ENCODE results near the gene VAV1. TPM values are rescaled to one million over a fixed set of nuclear protein-coding genes. Genes with fewer than 3 reads are reported as not detected.
"Not testable (repeated sequence)": the region's sequence is repeated elsewhere in the genome, so short reads cannot be mapped to it uniquely, and the experiment has no call there.

Gene VAV1
- total and polyA plus RNA-seq, 7 experiments from 2014 or later = 26.2 to 132 (median 97.2) TPM

DNA sequence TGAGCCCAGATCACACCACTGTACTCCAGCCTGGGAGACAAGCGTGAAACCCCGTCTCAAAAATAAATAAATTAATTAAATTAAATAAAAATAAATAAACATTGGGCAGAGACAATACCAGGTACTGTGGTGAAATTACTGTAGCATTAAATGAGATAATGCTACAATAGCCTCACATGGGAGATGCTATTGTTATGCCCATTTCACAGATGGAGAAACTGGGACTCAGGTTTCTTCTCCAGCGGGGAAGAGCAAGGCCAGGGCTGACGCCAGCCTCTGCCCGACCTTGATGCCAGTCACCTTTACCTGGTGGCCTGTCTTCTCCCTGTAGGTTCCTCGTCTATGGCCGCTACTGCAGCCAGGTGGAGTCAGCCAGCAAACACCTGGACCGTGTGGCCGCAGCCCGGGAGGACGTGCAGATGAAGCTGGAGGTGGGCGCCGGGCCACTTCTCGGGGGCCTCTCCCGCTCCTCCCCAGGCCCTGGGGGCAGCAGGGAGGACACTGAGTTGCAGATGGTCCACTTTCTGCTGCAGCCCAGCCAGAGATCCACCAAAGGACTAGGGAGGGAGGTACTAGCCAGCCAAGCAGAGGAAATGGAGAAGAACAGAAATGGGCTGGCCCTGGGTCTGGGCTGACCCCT lies 53.9 kb downstream of the VAV1 start:
- intact Hi-C loops (cut with micrococcal nuclease) = loop anchor here in 1 of 2 donors (10.0 kb wide), 1 partner anchor 62 kb away; the partner anchor contains the start of gene SH2D3A
- Mint-ChIP-seq H3K9me3 (peaks cover 0 to 6% (median 0%) of the 10 kb centered on the region in 11 donors), H3K27ac (peak overlapping the region in 1 of 9 donors; percentile 18), H3K27me3 (no peaks in the 10 kb centered on the region), H3K4me3 (no peak overlapping the region), H3K4me1 (peaks cover 4 to 16% (median 9%) of the 10 kb centered on the region in 7 donors), H3K36me3 (peaks cover 9 to 56% (median 33%) of the 10 kb centered on the region in 5 donors)
- ATAC-seq = no peak
- peaks cover 39 to 89% (median 41%) of the 10 kb centered on the region in 3 experiments for H3K36me3 ChIP-seq (ENCODE audit: control insufficient read depth in 2 of 3, insufficient read depth in 3 of 3, low read length in 3 of 3)
- H3K4me3 ChIP-seq (ENCODE audit: low read length) = no peak overlapping the region
- no peak for DNase-seq
- no peaks in the 10 kb centered on the region for H3K9me3 ChIP-seq (ENCODE audit: control insufficient read depth in 2 of 3, low read length in 3 of 3)
- POLR2A ChIA-PET = interaction anchor here (0.6 to 0.7 kb wide), 2 partner anchors 100 to 1823 kb away, joined by 3 read pairs; no protein-coding TSS in a partner anchor
- CTCF ChIA-PET = interaction anchor here (1.0 kb wide), 1 partner anchor 195 kb away, joined by 12 read pairs; no protein-coding TSS in a partner anchor
- H3K27me3 ChIP-seq (ENCODE audit: control insufficient read depth in 2 of 2, insufficient read depth in 2 of 2, low read length in 2 of 2) = no peaks in the 10 kb centered on the region
- H3K4me1 ChIP-seq (ENCODE audit: control insufficient read depth in 2 of 2, insufficient read depth in 2 of 2, low read length in 2 of 2) = no peaks in the 10 kb centered on the region
- peak overlapping the region; percentile 2 for H3K27ac ChIP-seq (ENCODE audit: low read depth, low read length)

DNA sequence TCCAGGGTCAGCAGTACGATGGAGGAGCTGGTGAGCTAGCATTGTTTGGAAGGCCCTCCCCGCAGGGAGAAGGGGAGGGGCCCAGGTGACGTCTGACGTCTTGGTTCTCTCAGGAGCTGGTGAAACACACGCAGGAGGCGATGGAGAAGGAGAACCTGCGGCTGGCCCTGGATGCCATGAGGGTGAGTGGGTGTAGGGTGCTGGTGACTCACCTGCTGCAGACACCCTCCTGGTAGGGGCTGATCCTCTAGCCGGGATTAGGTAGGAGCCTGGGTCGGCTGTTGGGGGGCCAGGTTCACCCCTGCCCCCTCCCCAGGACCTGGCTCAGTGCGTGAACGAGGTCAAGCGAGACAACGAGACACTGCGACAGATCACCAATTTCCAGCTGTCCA lies 55.8 kb downstream of the VAV1 start:
- no peak for DNase-seq
- H3K36me3 ChIP-seq (ENCODE audit: control insufficient read depth in 2 of 3, insufficient read depth in 3 of 3, low read length in 3 of 3) = peaks cover 41 to 96% (median 48%) of the 10 kb centered on the region in 3 experiments
- ChIA-PET CTCF (interaction anchor here (0.8 kb wide), 1 partner anchor 10 kb away, joined by 3 read pairs; no protein-coding TSS in a partner anchor), POLR2A (no interaction called here)
- H3K9me3 ChIP-seq (ENCODE audit: control insufficient read depth in 2 of 3, low read length in 3 of 3) = no peaks in the 10 kb centered on the region
- H3K4me3 Mint-ChIP-seq = no peak overlapping the region
- peaks cover 0 to 6% (median 0%) of the 10 kb centered on the region in 11 donors for H3K9me3 Mint-ChIP-seq
- H3K27ac ChIP-seq (ENCODE audit: low read depth, low read length) = no peak overlapping the region
- H3K4me3 ChIP-seq (ENCODE audit: low read length) = no peak overlapping the region
- H3K27ac Mint-ChIP-seq = peak overlapping the region in 3 of 9 donors; percentile 36 to 59 (median 38)
- H3K27me3 Mint-ChIP-seq = no peaks in the 10 kb centered on the region
- intact Hi-C loops (cut with micrococcal nuclease) = loop anchor here (2.0 to 10.0 kb wide), 2 partner anchors 62 to 64 kb away; partner anchors contain the start of gene SH2D3A (in 2 of the 2)
- H3K4me1 ChIP-seq (ENCODE audit: control insufficient read depth in 2 of 2, insufficient read depth in 2 of 2, low read length in 2 of 2) = no peaks in the 10 kb centered on the region
- H3K27me3 ChIP-seq (ENCODE audit: control insufficient read depth in 2 of 2, insufficient read depth in 2 of 2, low read length in 2 of 2) = no peaks in the 10 kb centered on the region
- H3K4me1 Mint-ChIP-seq = peaks cover 4 to 19% (median 9%) of the 10 kb centered on the region in 7 donors
- peaks cover 17 to 65% (median 39%) of the 10 kb centered on the region in 5 donors for H3K36me3 Mint-ChIP-seq
- ATAC-seq = no peak

DNA sequence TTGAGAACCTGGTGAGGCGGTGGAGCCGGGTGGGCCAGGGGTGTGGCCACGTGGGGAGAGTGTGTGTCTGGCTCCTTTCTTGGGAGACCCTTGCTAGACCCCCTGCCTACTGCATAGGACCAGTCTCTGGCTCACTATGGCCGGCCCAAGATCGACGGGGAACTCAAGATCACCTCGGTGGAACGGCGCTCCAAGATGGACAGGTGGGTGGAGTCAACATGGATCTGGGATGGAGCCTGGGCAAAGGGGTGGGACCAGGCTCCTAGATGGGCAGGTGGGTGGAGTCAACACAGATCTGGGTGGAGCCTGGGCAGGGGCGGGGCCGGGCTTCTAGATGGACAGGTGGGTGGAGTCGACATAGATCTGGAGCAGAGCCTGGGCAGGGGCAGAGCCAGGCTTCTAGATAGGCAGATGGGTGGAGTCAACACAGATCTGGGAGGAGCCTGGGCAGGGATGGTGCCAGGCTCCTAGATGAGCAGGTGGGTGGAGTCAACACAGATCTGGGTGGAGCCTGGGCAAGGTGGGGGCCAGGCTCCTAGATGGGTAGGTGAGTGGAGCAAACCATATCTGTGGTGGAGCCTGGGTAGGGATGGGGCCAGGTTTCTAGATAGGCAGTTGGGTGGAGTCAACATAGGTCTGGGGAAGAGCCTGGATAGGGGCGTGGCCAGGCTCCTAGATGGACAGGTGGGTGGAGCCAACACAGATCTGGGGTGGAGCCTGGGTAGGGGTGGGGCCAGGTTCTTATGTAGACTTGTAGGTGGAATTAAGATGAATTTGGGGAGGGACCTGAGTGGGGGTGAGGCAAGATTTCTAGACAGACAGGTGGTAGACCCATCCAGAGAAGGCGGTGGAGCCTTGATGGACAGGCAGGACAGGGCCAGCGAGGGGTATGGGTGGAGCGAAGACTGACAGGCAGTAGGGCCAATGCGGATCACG lies 56.5 kb downstream of the VAV1 start:
- intact Hi-C loops (cut with micrococcal nuclease) = loop anchor here (2.0 to 10.0 kb wide), 2 partner anchors 62 to 64 kb away; partner anchors contain the start of gene SH2D3A (in 2 of the 2)
- H3K4me3 Mint-ChIP-seq = no peak overlapping the region
- Histone ChIP-seq H3K27me3 (ENCODE audit: control insufficient read depth in 2 of 2, insufficient read depth in 2 of 2, low read length in 2 of 2) (no peaks in the 10 kb centered on the region), H3K36me3 (ENCODE audit: control insufficient read depth in 2 of 3, insufficient read depth in 3 of 3, low read length in 3 of 3) (peaks cover 35 to 97% (median 50%) of the 10 kb centered on the region in 3 experiments), H3K4me1 (ENCODE audit: control insufficient read depth in 2 of 2, insufficient read depth in 2 of 2, low read length in 2 of 2) (no peaks in the 10 kb centered on the region), H3K4me3 (ENCODE audit: low read length) (no peak overlapping the region), H3K27ac (ENCODE audit: low read depth, low read length) (no peak overlapping the region), H3K9me3 (ENCODE audit: control insufficient read depth in 2 of 3, low read length in 3 of 3) (no peaks in the 10 kb centered on the region)
- no peaks in the 10 kb centered on the region for H3K27me3 Mint-ChIP-seq
- H3K9me3 Mint-ChIP-seq = peaks cover 0 to 6% (median 0%) of the 10 kb centered on the region in 11 donors
- H3K4me1 Mint-ChIP-seq = peaks cover 4 to 19% (median 9%) of the 10 kb centered on the region in 7 donors
- peaks cover 22 to 65% (median 41%) of the 10 kb centered on the region in 5 donors for H3K36me3 Mint-ChIP-seq
- ChIA-PET POLR2A (no interaction called here), CTCF (no interaction called here)
- ATAC-seq (peak; percentile 79), DNase-seq (peak in 6 of 9 donors; percentile 13 to 38 (median 16))
- peak overlapping the region; percentile 54 to 92 (median 81) for H3K27ac Mint-ChIP-seq

GRCh38 chr19:6829829-6830228 lies 57.3 kb downstream of the VAV1 start:
- H3K9me3 Mint-ChIP-seq = not testable (repeated sequence)

DNA sequence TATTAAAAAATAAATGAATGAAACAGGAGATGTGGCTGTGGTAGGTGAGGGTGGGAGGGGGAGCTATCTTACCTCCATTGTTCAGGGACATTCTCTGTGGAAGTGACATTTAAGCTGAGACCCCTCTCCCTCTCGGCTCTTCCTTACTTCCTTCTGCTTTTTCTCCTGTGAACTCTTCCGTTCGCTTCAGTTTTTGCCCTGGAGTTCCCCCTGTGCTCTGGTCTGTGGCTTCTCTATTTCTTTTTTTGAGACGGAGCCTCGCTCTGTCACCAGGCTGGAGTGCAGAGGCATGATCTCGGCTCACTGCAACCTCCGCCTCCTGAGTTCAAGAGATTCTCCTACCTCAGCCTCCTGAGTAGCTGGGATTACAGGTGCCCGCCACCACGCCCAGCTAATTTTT lies 58.6 kb downstream of the VAV1 start:
- Mint-ChIP-seq H3K27ac (peak overlapping the region in 3 of 9 donors; percentile 16 to 82 (median 25)), H3K36me3 (peaks cover 18 to 56% (median 32%) of the 10 kb centered on the region in 5 donors), H3K4me1 (peaks cover 4 to 17% (median 10%) of the 10 kb centered on the region in 7 donors)
- H3K36me3 ChIP-seq (ENCODE audit: control insufficient read depth in 2 of 3, insufficient read depth in 3 of 3, low read length in 3 of 3) = peaks cover 18 to 88% (median 48%) of the 10 kb centered on the region in 3 experiments
- ATAC-seq = peak; percentile 52
- H3K27ac ChIP-seq (ENCODE audit: low read depth, low read length); H3K9me3 Mint-ChIP-seq; intact Hi-C loops (cut with micrococcal nuclease); DNase-seq; H3K27me3 ChIP-seq (ENCODE audit: control insufficient read depth in 2 of 2, insufficient read depth in 2 of 2, low read length in 2 of 2); H3K4me1 ChIP-seq (ENCODE audit: control insufficient read depth in 2 of 2, insufficient read depth in 2 of 2, low read length in 2 of 2); H3K9me3 ChIP-seq (ENCODE audit: control insufficient read depth in 2 of 3, low read length in 3 of 3); H3K27me3 Mint-ChIP-seq; H3K4me3 Mint-ChIP-seq; H3K4me3 ChIP-seq (ENCODE audit: low read length): not testable (repeated sequence)
- POLR2A ChIA-PET = interaction anchor here (0.5 kb wide), 1 partner anchor 40 kb away, joined by 3 read pairs; no protein-coding TSS in a partner anchor
- CTCF ChIA-PET = interaction anchor here (0.6 kb wide), 1 partner anchor 8 kb away, joined by 7 read pairs; no protein-coding TSS in a partner anchor

More at GRCh38 chr19:6829829-6830228, 57.3 kb downstream of the VAV1 start:
- H3K27me3 ChIP-seq (ENCODE audit: control insufficient read depth in 2 of 2, insufficient read depth in 2 of 2, low read length in 2 of 2); ATAC-seq; DNase-seq; H3K9me3 ChIP-seq (ENCODE audit: control insufficient read depth in 2 of 3, low read length in 3 of 3); H3K4me3 ChIP-seq (ENCODE audit: low read length); H3K4me3 Mint-ChIP-seq; H3K27ac ChIP-seq (ENCODE audit: low read depth, low read length); H3K4me1 ChIP-seq (ENCODE audit: control insufficient read depth in 2 of 2, insufficient read depth in 2 of 2, low read length in 2 of 2); H3K27me3 Mint-ChIP-seq: not testable (repeated sequence)
- Mint-ChIP-seq H3K27ac (peak overlapping the region in 5 of 9 donors; percentile 14 to 81 (median 76)), H3K4me1 (peaks cover 4 to 19% (median 9%) of the 10 kb centered on the region in 7 donors), H3K36me3 (peaks cover 18 to 57% (median 33%) of the 10 kb centered on the region in 5 donors)
- CTCF ChIA-PET = interaction anchor here (1.0 kb wide), 1 partner anchor 26 kb away, joined by 4 read pairs; no protein-coding TSS in a partner anchor
- POLR2A ChIA-PET = interaction anchor here (0.6 kb wide), 1 partner anchor 21 kb away, joined by 3 read pairs; no protein-coding TSS in a partner anchor
- peaks cover 26 to 91% (median 48%) of the 10 kb centered on the region in 3 experiments for H3K36me3 ChIP-seq (ENCODE audit: control insufficient read depth in 2 of 3, insufficient read depth in 3 of 3, low read length in 3 of 3)
- intact Hi-C loops (cut with micrococcal nuclease) = loop anchor here (2.0 to 10.0 kb wide), 2 partner anchors 63 to 65 kb away; partner anchors contain the start of gene SH2D3A (in 2 of the 2)

DNA sequence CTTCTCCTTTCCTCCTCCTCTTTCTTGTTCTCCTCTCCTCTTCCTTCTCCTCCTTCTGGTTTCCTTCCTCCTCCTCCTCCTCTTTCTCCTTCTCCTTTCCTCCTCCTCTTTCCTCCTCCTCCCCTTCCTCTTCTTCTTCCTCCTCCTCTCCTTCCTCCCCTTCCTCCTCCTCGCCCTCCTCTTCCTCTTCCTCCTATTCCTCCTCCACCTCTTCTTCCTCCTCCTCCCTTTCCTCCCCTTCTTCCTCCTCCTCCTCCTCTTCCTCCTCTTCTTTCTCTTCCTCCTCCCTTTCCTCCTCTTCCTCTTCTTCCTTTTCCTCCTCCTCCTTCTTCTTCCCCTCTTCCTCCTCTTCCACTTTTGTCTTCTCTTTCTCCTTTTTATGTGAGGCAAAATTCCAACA lies 59.9 kb downstream of the VAV1 start:
- Histone ChIP-seq H3K27ac (ENCODE audit: low read depth, low read length) (no peak overlapping the region), H3K27me3 (ENCODE audit: control insufficient read depth in 2 of 2, insufficient read depth in 2 of 2, low read length in 2 of 2) (no peaks in the 10 kb centered on the region), H3K9me3 (ENCODE audit: control insufficient read depth in 2 of 3, low read length in 3 of 3) (no peaks in the 10 kb centered on the region), H3K4me1 (ENCODE audit: control insufficient read depth in 2 of 2, insufficient read depth in 2 of 2, low read length in 2 of 2) (no peaks in the 10 kb centered on the region), H3K4me3 (ENCODE audit: low read length) (no peak overlapping the region), H3K36me3 (ENCODE audit: control insufficient read depth in 2 of 3, insufficient read depth in 3 of 3, low read length in 3 of 3) (peaks cover 19 to 88% (median 47%) of the 10 kb centered on the region in 3 experiments)
- H3K36me3 Mint-ChIP-seq = peaks cover 22 to 64% (median 35%) of the 10 kb centered on the region in 5 donors
- H3K4me3 Mint-ChIP-seq = peak overlapping the region in 1 of 10 donors; percentile 20
- ATAC-seq (no peak), DNase-seq (no peak)
- peak overlapping the region; percentile 10 to 82 (median 42) for H3K27ac Mint-ChIP-seq
- peaks cover 0 to 3% (median 0%) of the 10 kb centered on the region in 11 donors for H3K9me3 Mint-ChIP-seq
- intact Hi-C loops (cut with micrococcal nuclease) = no loop called here
- H3K4me1 Mint-ChIP-seq = peaks cover 17 to 27% (median 21%) of the 10 kb centered on the region in 7 donors
- CTCF ChIA-PET = no interaction called here
- no peaks in the 10 kb centered on the region for H3K27me3 Mint-ChIP-seq
- POLR2A ChIA-PET = interaction anchor here (0.9 kb wide), 1 partner anchor 24 kb away, joined by 4 read pairs; no protein-coding TSS in a partner anchor
